22Rv1 (cell line): ENCODE results near the gene HNRNPA3.

Experiments
- ZFX ChIP-seq: fragments of 450-650 bp; IDR thresholded peaks from 2 replicates; pipeline ENCODE4 v1.6.1; 2017; ENCODE audit warnings: antibody characterized with exemption, borderline replicate concordance
- TF ChIP-seq, protein P1 (sequence below): fragments of 450-650 bp; IDR thresholded peaks from 2 replicates; pipeline ENCODE4 v1.5.1; 2017; ENCODE audit warnings: mild to moderate bottlenecking

DNA sequence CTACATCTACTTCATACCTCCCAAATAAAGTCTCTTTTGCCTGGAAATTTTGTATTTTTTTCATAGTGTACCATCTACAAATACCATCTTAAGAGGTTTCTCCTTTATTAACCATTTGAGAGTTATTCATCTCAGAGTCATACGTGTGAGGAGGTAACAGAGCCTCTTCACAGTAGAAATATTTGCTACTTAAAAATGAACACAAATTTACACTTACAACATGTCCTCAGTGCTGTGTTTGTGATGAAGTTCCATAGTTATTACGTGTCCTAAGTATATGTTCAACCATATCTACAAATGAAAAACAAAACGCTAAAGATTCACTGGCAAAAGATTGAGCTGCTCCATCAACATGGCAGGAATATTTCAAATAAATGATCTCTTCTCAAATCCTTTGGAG lies 48.5 kb upstream of the HNRNPA3 start:
- TF ChIP-seq, protein P1, sequence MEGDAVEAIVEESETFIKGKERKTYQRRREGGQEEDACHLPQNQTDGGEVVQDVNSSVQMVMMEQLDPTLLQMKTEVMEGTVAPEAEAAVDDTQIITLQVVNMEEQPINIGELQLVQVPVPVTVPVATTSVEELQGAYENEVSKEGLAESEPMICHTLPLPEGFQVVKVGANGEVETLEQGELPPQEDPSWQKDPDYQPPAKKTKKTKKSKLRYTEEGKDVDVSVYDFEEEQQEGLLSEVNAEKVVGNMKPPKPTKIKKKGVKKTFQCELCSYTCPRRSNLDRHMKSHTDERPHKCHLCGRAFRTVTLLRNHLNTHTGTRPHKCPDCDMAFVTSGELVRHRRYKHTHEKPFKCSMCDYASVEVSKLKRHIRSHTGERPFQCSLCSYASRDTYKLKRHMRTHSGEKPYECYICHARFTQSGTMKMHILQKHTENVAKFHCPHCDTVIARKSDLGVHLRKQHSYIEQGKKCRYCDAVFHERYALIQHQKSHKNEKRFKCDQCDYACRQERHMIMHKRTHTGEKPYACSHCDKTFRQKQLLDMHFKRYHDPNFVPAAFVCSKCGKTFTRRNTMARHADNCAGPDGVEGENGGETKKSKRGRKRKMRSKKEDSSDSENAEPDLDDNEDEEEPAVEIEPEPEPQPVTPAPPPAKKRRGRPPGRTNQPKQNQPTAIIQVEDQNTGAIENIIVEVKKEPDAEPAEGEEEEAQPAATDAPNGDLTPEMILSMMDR, result no peak
- no peak for TF ChIP-seq ZFX
